Peyer's patch (tissue), 4 donors: ENCODE data around the gene SLC7A14. TPM values are rescaled to one million over a fixed set of nuclear protein-coding genes. Genes with fewer than 3 reads are reported as not detected.

ENCODE experiments used
- DNase-seq, 3 donors: peaks; one replicate each; pipeline ENCODE4 v3.0.0-alpha.2; 2017 to 2019
- H3K27ac ChIP-seq, 4 donors: fragments of 200-600 bp; sonication (generic); one replicate each; pipeline ENCODE4 v1.5.1; 2016 to 2019
- H3K27me3 ChIP-seq, 2 donors: fragments of 200-600 bp; sonication (generic); one replicate each; pipeline ENCODE4 v1.5.1; 2019
- H3K36me3 ChIP-seq, 3 donors: fragments of 200-600 bp; sonication (generic); one replicate each; pipeline ENCODE4 v1.5.1; 2016 to 2019
- H3K4me1 ChIP-seq, 4 donors: fragments of 200-600 bp; sonication (generic); one replicate each; pipeline ENCODE4 v1.5.1; 2016 to 2019
- H3K4me3 ChIP-seq, 4 donors: fragments of 200-600 bp; sonication (generic); 1 replicate in 3 of 4; 2 replicates in 1 of 4; pipeline ENCODE4 v1.5.1; 2016 to 2019; ENCODE audit warnings: mild to moderate bottlenecking in 1 of 4
- H3K9me3 ChIP-seq, 4 donors: fragments of 200-600 bp; sonication (generic); one replicate each; pipeline ENCODE4 v1.5.1; 2016 to 2019; ENCODE audit warnings: mild to moderate bottlenecking in 1 of 4
- POLR2A ChIP-seq, 2 donors: fragments of 450-650 bp; IDR thresholded peaks; one replicate each; pipeline ENCODE4 v1.5.1; 2017; ENCODE audit warnings: antibody characterized with exemption in 2 of 2, mild to moderate bottlenecking in 2 of 2, moderate library complexity in 2 of 2
- total RNA-seq, 4 donors: library from RNA; depleted of rRNA; stranded (reverse); fragments of >200 nt; gene quantifications; one replicate each; pipeline ENCODE4 v1.1.0, GENCODE V29; 2016
- TF ChIP-seq, protein P1 (sequence below), 6 experiments: fragments of 450-650 bp in 4 of 6; fragments of 200-600 bp in 2 of 6; sonication (generic) in 1 of 6; IDR thresholded peaks; one replicate each; pipeline ENCODE4 v1.5.1; 2017 to 2019; ENCODE audit warnings: antibody characterized with exemption in 6 of 6, mild to moderate bottlenecking in 3 of 6, moderate library complexity in 1 of 6

SLC7A14 gene
- total RNA-seq, 4 donors from 2014 or later, result 0.18 to 0.40 (median 0.38) TPM; not detected in 1

- Histone ChIP-seq H3K36me3 (no peaks in the 10 kb centered on the region), H3K27ac (peak within 1 kb of the TSS in 2 of 4 donors; percentile 31 to 43), H3K4me1 (peaks cover 9 to 23% (median 14%) of the 10 kb centered on the region in 4 donors), H3K4me3 (peak within 1 kb of the TSS; percentile 32 to 59 (median 48)), H3K27me3 (peaks cover 0 to 6% of the 10 kb centered on the region in 2 donors), H3K9me3 (no peaks in the 10 kb centered on the region)
- TF ChIP-seq, protein P1, sequence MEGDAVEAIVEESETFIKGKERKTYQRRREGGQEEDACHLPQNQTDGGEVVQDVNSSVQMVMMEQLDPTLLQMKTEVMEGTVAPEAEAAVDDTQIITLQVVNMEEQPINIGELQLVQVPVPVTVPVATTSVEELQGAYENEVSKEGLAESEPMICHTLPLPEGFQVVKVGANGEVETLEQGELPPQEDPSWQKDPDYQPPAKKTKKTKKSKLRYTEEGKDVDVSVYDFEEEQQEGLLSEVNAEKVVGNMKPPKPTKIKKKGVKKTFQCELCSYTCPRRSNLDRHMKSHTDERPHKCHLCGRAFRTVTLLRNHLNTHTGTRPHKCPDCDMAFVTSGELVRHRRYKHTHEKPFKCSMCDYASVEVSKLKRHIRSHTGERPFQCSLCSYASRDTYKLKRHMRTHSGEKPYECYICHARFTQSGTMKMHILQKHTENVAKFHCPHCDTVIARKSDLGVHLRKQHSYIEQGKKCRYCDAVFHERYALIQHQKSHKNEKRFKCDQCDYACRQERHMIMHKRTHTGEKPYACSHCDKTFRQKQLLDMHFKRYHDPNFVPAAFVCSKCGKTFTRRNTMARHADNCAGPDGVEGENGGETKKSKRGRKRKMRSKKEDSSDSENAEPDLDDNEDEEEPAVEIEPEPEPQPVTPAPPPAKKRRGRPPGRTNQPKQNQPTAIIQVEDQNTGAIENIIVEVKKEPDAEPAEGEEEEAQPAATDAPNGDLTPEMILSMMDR (IDR thresholded peaks at IDR 0.05), result peak in 1 of 6 experiments; percentile 9
- no peak for TF ChIP-seq POLR2A (IDR thresholded peaks at IDR 0.05)
- peak in 2 of 3 donors; percentile 51 to 54 for DNase-seq
These were observed 167.2 kb downstream of the SLC7A14 start, which contains the start of gene CLDN11 for GRCh38 chr3:170418422-170419398. Gene CLDN11 (plus strand): TSS chr3:170418868. CDS start chr3:170419067, 199 bp downstream.

GRCh38 chr3:170417090-170417489, 168.8 kb downstream of the SLC7A14 start:
- no peak for TF ChIP-seq POLR2A (IDR thresholded peaks at IDR 0.05)
- TF ChIP-seq, protein P1 (IDR thresholded peaks at IDR 0.05), result no peak
- no peak overlapping the region for H3K27ac ChIP-seq

GRCh38 chr3:170414202-170414663, 171.6 kb downstream of the SLC7A14 start:
- no peak overlapping the region for H3K4me3 ChIP-seq
- H3K27me3 ChIP-seq, result peaks cover 0 to 6% of the 10 kb centered on the region in 2 donors
- no peak for TF ChIP-seq POLR2A (IDR thresholded peaks at IDR 0.05)
- TF ChIP-seq, protein P1 (IDR thresholded peaks at IDR 0.05), result peak; percentile 57 to 97 (median 88)
- peak in 1 of 3 donors; percentile 58 for DNase-seq
- no peak overlapping the region for H3K27ac ChIP-seq
- H3K9me3 ChIP-seq, result no peaks in the 10 kb centered on the region
- no peaks in the 10 kb centered on the region for H3K36me3 ChIP-seq
- peaks cover 4 to 13% (median 7%) of the 10 kb centered on the region in 4 donors for H3K4me1 ChIP-seq

More at GRCh38 chr3:170417090-170417489, 168.8 kb downstream of the SLC7A14 start:
- H3K9me3 ChIP-seq, result no peaks in the 10 kb centered on the region
- H3K4me3 ChIP-seq, result no peak overlapping the region
- H3K4me1 ChIP-seq, result peaks cover 9 to 23% (median 14%) of the 10 kb centered on the region in 4 donors
- no peaks in the 10 kb centered on the region for H3K36me3 ChIP-seq
- H3K27me3 ChIP-seq, result peaks cover 0 to 6% of the 10 kb centered on the region in 2 donors
- no peak for DNase-seq

GRCh38 chr3:170413291-170413690, 172.6 kb downstream of the SLC7A14 start:
- no peaks in the 10 kb centered on the region for H3K36me3 ChIP-seq
- no peak overlapping the region for H3K4me3 ChIP-seq
- no peak overlapping the region for H3K27ac ChIP-seq
- no peaks in the 10 kb centered on the region for H3K9me3 ChIP-seq
- no peaks in the 10 kb centered on the region for H3K27me3 ChIP-seq
- no peak for DNase-seq
- TF ChIP-seq, protein P1 (IDR thresholded peaks at IDR 0.05), result no peak
- no peak for TF ChIP-seq POLR2A (IDR thresholded peaks at IDR 0.05)
- H3K4me1 ChIP-seq, result peaks cover 0 to 4% (median 0%) of the 10 kb centered on the region in 4 donors

DNA sequence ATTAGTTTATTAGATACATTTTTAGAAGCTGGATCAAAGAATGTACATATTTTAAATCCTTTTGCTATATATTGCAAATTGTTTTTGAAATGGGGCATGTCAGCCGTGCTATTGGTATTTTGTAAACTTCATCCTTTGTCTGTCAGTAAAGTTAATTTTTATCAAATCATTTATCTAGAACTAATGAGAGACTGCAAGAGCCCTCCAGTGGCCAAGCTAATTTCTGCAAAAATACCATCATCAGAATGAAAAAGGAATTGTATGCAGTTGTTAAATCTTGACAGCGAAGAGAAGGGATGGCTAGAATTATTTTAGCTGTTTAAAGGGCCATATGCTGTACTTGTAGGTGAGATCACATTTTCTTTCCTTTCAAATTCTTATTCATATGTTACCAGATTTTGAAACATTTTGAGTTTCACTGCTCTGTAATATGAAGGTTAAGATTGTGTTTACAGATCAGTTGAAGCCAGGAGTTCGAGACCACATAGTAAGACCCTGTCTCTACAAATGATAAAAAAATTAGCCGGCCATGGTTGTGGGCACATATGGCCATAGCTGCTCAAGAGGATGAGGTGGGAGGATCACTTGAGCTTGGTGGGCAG, 175.3 kb downstream of the SLC7A14 start:
- Histone ChIP-seq H3K27ac (no peak overlapping the region), H3K27me3 (no peaks in the 10 kb centered on the region), H3K4me3 (no peak overlapping the region), H3K4me1 (no peaks in the 10 kb centered on the region), H3K36me3 (no peaks in the 10 kb centered on the region), H3K9me3 (no peaks in the 10 kb centered on the region)
- no peak for DNase-seq
- TF ChIP-seq POLR2A (IDR thresholded peaks at IDR 0.05), result no peak
- TF ChIP-seq, protein P1 (IDR thresholded peaks at IDR 0.05), result peak in 5 of 6 experiments; percentile 33 to 72 (median 68)
